HG02870 (cell line): ENCODE data around the gene DENND10.
"Not testable (repeated sequence)": the region's sequence is repeated elsewhere in the genome, so short reads cannot be mapped to it uniquely, and the experiment has no call there.

Experiments
- ATAC-seq: cut with Tn5 transposase; IDR thresholded peaks from one replicate; pipeline ENCODE4 v1.9.1; 2021; ENCODE audit warnings: mild to moderate bottlenecking, moderate library complexity; ENCODE audit not compliant: unreplicated experiment

DENND10 gene

GRCh38 chr10:119129721-119130120 is 25.8 kb downstream of the DENND10 start:
- ATAC-seq: no peak

GRCh38 chr10:119131512-119132240 is 27.8 kb downstream of the DENND10 start:
- ATAC-seq: no peak

GRCh38 chr10:119132521-119133345 is 28.8 kb downstream of the DENND10 start:
- no peak for ATAC-seq

GRCh38 chr10:119133949-119134348 is 30.0 kb downstream of the DENND10 start:
- no peak for ATAC-seq

GRCh38 chr10:119135513-119135881 is 31.6 kb downstream of the DENND10 start:
- no peak for ATAC-seq

- no peak for ATAC-seq
These were observed 32.2 kb downstream of the DENND10 start for GRCh38 chr10:119136084-119136483.

GRCh38 chr10:119137878-119138277 is 34.0 kb downstream of the DENND10 start:
- not testable (repeated sequence) for ATAC-seq

- no peak for ATAC-seq
These were observed 34.7 kb downstream of the DENND10 start for GRCh38 chr10:119138346-119139306.

GRCh38 chr10:119139464-119140067 is 35.7 kb downstream of the DENND10 start:
- no peak for ATAC-seq

- ATAC-seq: no peak
These were observed 36.8 kb downstream of the DENND10 start for GRCh38 chr10:119140603-119141245.

- no peak for ATAC-seq
These were observed 39.7 kb downstream of the DENND10 start for GRCh38 chr10:119143657-119144056.

- no peak for ATAC-seq
These were observed 45.2 kb downstream of the DENND10 start for GRCh38 chr10:119149157-119149556.

GRCh38 chr10:119149729-119150128 is 45.8 kb downstream of the DENND10 start:
- ATAC-seq: no peak

GRCh38 chr10:119151601-119152000 is 47.7 kb downstream of the DENND10 start:
- ATAC-seq: not testable (repeated sequence)

GRCh38 chr10:119153041-119153440 is 49.1 kb downstream of the DENND10 start:
- no peak for ATAC-seq

- no peak for ATAC-seq
These were observed 49.7 kb downstream of the DENND10 start for GRCh38 chr10:119153661-119154060.

GRCh38 chr10:119159332-119159731 is 55.4 kb downstream of the DENND10 start:
- ATAC-seq: no peak

- no peak for ATAC-seq
These were observed 58.0 kb downstream of the DENND10 start for GRCh38 chr10:119161680-119162451.

- ATAC-seq: no peak
These were observed 58.7 kb downstream of the DENND10 start for GRCh38 chr10:119162452-119163092.
